ENCODE measurements around the gene SF3B5. TPM values are rescaled to one million over a fixed set of nuclear protein-coding genes. Genes with fewer than 3 reads are reported as not detected.

Gene SF3B5
- polyA plus RNA-seq, 1 donor (not counting 4 experiments of a cell fraction or from before 2014, with no cell fraction given) = 199 TPM

GRCh38 chr6:144093658-144094057 is 1.7 kb downstream of the SF3B5 start:
- DNase-seq (ENCODE audit: low read depth, low spot score) = no peak
- dilution Hi-C loops (cut with MboI; ENCODE audit: extremely low pct_ligation_motif_present, low sequenced_read_pairs) = no loop called here
- Histone ChIP-seq H3K9me3 (ENCODE audit: control insufficient read depth, low read depth, low read length) (no peaks in the 10 kb centered on the region), H3K36me3 (ENCODE audit: control insufficient read depth in 2 of 2, extremely low read depth in 1 of 2, insufficient read depth in 2 of 2, low read length in 2 of 2) (no peaks in the 10 kb centered on the region), H3K4me1 (ENCODE audit: control insufficient read depth, extremely low read depth, insufficient read depth, low read length) (peaks cover 12% of the 10 kb centered on the region), H2AFZ (ENCODE audit: control insufficient read depth, low read length) (no peak overlapping the region), H3K4me2 (ENCODE audit: control insufficient read depth, extremely low read depth, insufficient read depth, low read depth, low read length) (peak overlapping the region; percentile 78), H4K20me1 (ENCODE audit: control insufficient read depth, extremely low read depth, insufficient read depth, low read length) (no peaks in the 10 kb centered on the region), H3K79me2 (ENCODE audit: control insufficient read depth, insufficient read depth, low read length) (peaks cover 23% of the 10 kb centered on the region), H3K9me1 (ENCODE audit: control insufficient read depth, extremely low read depth, insufficient read depth, low read length) (peaks cover 5% of the 10 kb centered on the region), H3K27ac (ENCODE audit: control insufficient read depth, insufficient read depth, low read length) (no peak overlapping the region), H3K9ac (ENCODE audit: control insufficient read depth, extremely low read depth, insufficient read depth, low read length) (no peak overlapping the region), H3K4me3 (ENCODE audit: control insufficient read depth in 2 of 3, extremely low read depth in 1 of 3, insufficient read depth in 2 of 3, low read depth in 1 of 3, low read length in 3 of 3) (peak overlapping the region in 2 of 3 experiments; percentile 66 to 99), H3K27me3 (ENCODE audit: control insufficient read depth, extremely low read depth, insufficient read depth, low read length) (no peaks in the 10 kb centered on the region)
- FAIRE-seq = no peak
- TF ChIP-seq EZH2 (IDR thresholded peaks at IDR 0.05; ENCODE audit: low read length) = no peak
- TF ChIP-seq CTCF (optimal IDR thresholded peaks at IDR 0.05 in 1 of 3, IDR thresholded peaks at IDR 0.05 in 1 of 3, conservative IDR thresholded peaks at IDR 0.05 in 1 of 3; ENCODE audit: extremely low read depth in 1 of 3, insufficient read depth in 2 of 3, low read length in 3 of 3) = no peak

GRCh38 chr6:144093236-144093635 is 2.1 kb downstream of the SF3B5 start:
- no peak overlapping the region for H2AFZ ChIP-seq (ENCODE audit: control insufficient read depth, low read length)
- no peak overlapping the region for H3K27ac ChIP-seq (ENCODE audit: control insufficient read depth, insufficient read depth, low read length)
- H3K9me1 ChIP-seq (ENCODE audit: control insufficient read depth, extremely low read depth, insufficient read depth, low read length) = peaks cover 5% of the 10 kb centered on the region
- H3K4me3 ChIP-seq (ENCODE audit: control insufficient read depth in 2 of 3, extremely low read depth in 1 of 3, insufficient read depth in 2 of 3, low read depth in 1 of 3, low read length in 3 of 3) = no peak overlapping the region
- dilution Hi-C loops (cut with MboI; ENCODE audit: extremely low pct_ligation_motif_present, low sequenced_read_pairs) = no loop called here
- H3K36me3 ChIP-seq (ENCODE audit: control insufficient read depth in 2 of 2, extremely low read depth in 1 of 2, insufficient read depth in 2 of 2, low read length in 2 of 2) = no peaks in the 10 kb centered on the region
- H3K27me3 ChIP-seq (ENCODE audit: control insufficient read depth, extremely low read depth, insufficient read depth, low read length) = no peaks in the 10 kb centered on the region
- peaks cover 12% of the 10 kb centered on the region for H3K4me1 ChIP-seq (ENCODE audit: control insufficient read depth, extremely low read depth, insufficient read depth, low read length)
- no peak overlapping the region for H3K9ac ChIP-seq (ENCODE audit: control insufficient read depth, extremely low read depth, insufficient read depth, low read length)
- no peaks in the 10 kb centered on the region for H4K20me1 ChIP-seq (ENCODE audit: control insufficient read depth, extremely low read depth, insufficient read depth, low read length)
- DNase-seq (ENCODE audit: low read depth, low spot score) = no peak
- TF ChIP-seq EZH2 (IDR thresholded peaks at IDR 0.05; ENCODE audit: low read length) (no peak), CTCF (optimal IDR thresholded peaks at IDR 0.05 in 1 of 3, IDR thresholded peaks at IDR 0.05 in 1 of 3, conservative IDR thresholded peaks at IDR 0.05 in 1 of 3; ENCODE audit: extremely low read depth in 1 of 3, insufficient read depth in 2 of 3, low read length in 3 of 3) (no peak)
- H3K4me2 ChIP-seq (ENCODE audit: control insufficient read depth, extremely low read depth, insufficient read depth, low read depth, low read length) = peak overlapping the region; percentile 78
- peaks cover 23% of the 10 kb centered on the region for H3K79me2 ChIP-seq (ENCODE audit: control insufficient read depth, insufficient read depth, low read length)
- H3K9me3 ChIP-seq (ENCODE audit: control insufficient read depth, low read depth, low read length) = no peaks in the 10 kb centered on the region
- no peak for FAIRE-seq

All from keratinocyte (primary cell).